GM12878 (cell line): Measurements from ENCODE around the gene PPP1R14D. TPM values are rescaled to one million over a fixed set of nuclear protein-coding genes. Genes with fewer than 3 reads are reported as not detected.

Source experiments
- ATAC-seq: fragments of 200-7000 bp; cut with Tn5 transposase; 3 replicates; pipeline ENCODE4 v1.9.1; 2020; ENCODE audit warnings: mild to moderate bottlenecking, moderate library complexity
- BruUV-seq: library from RNA; stranded (reverse); fragments of 400-500 nt; replicated peaks from 2 replicates; lab custom pipeline; 2021; lab: Mats Ljungman, UMichigan
- CTCF ChIA-PET: fragments of 300-600 bp; sonication (Branson Sonifier 250); formaldehyde crosslinking; extraction: SDS; loops from one replicate; lab custom pipeline; 2021; ENCODE audit warnings: inconsistent platforms; lab: Yijun Ruan, JAX
- POLR2A ChIA-PET: fragments of 350-600 bp; formaldehyde crosslinking; extraction: SDS; loops from one replicate; lab custom pipeline; 2021; ENCODE audit warnings: inconsistent platforms; lab: Charles Lee
- RAD21 ChIA-PET: fragments of 300-600 bp; sonication (Branson Sonifier 250); formaldehyde crosslinking; loops from one replicate; lab custom pipeline; 2023; ENCODE audit warnings: antibody characterized with exemption; ENCODE audit not compliant: unreplicated experiment; lab: Charles Lee
- SMC1A ChIA-PET: fragments of 300-600 bp; sonication (Branson Sonifier 250); formaldehyde crosslinking; loops from one replicate; lab custom pipeline; 2023; ENCODE audit not compliant: unreplicated experiment, uncharacterized antibody; lab: Charles Lee
- DNase-seq: peaks from one replicate; pipeline ENCODE4 v3.0.0-alpha.2; 2011; ENCODE audit warnings: low read depth, low spot score
- FAIRE-seq: peaks from 3 replicates; lab custom pipeline; 2011; peaks lifted over from hg19 to GRCh38; lab: Jason Lieb, UNC
- H2AFZ ChIP-seq: 2 replicates; pipeline ENCODE4 v1.6.0; 2011; ENCODE audit warnings: low read depth, low read length, control low read depth; ENCODE audit not compliant: control insufficient read depth
- H3K27ac ChIP-seq: 2 replicates; pipeline ENCODE4 v1.5.1; 2011; ENCODE audit warnings: control low read depth; ENCODE audit not compliant: control insufficient read depth, insufficient read depth
- H3K27me3 ChIP-seq, 2 experiments: replicated peaks in 1 of 2; 2 replicates each; pipeline versions ENCODE4 v1.6.0 to v1.6.1; 2011; ENCODE audit warnings: low read length in 1 of 2; ENCODE audit not compliant: control insufficient read depth in 2 of 2, insufficient read depth in 2 of 2
- H3K36me3 ChIP-seq, 2 experiments: 2 replicates each; pipeline ENCODE4 v1.5.1; 2011; ENCODE audit warnings: low read length in 1 of 2; ENCODE audit not compliant: control insufficient read depth in 2 of 2, insufficient read depth in 2 of 2
- H3K4me1 ChIP-seq: 2 replicates; pipeline ENCODE4 v1.6.1; 2011; ENCODE audit warnings: mild to moderate bottlenecking, low read length, moderate library complexity, mixed read lengths; ENCODE audit not compliant: control insufficient read depth, insufficient read depth
- H3K4me2 ChIP-seq: 2 replicates; pipeline ENCODE4 v1.6.0; 2011; ENCODE audit warnings: control low read depth; ENCODE audit not compliant: control insufficient read depth, insufficient read depth
- H3K4me3 ChIP-seq: fragments of 200-600 bp; sonication (generic); 2 replicates; pipeline ENCODE4 v1.5.1; 2016
- H3K79me2 ChIP-seq: 2 replicates; pipeline ENCODE4 v1.6.0; 2011; ENCODE audit warnings: low read length; ENCODE audit not compliant: control insufficient read depth, insufficient read depth
- H3K9ac ChIP-seq: 2 replicates; pipeline ENCODE4 v1.8.0; 2011; ENCODE audit warnings: low read length, control low read depth, mixed read lengths; ENCODE audit not compliant: control insufficient read depth, insufficient read depth
- H3K9me3 ChIP-seq: replicated peaks from 3 replicates; pipeline ENCODE4 v1.5.1; 2011; ENCODE audit warnings: mild to moderate bottlenecking, low read length; ENCODE audit not compliant: control insufficient read depth, insufficient read depth
- H4K20me1 ChIP-seq: 2 replicates; pipeline ENCODE4 v1.6.0; 2011; ENCODE audit not compliant: control insufficient read depth, insufficient read depth
- ATF3 ChIP-seq: IDR thresholded peaks from 2 replicates; pipeline ENCODE4 v1.6.1; 2011; ENCODE audit warnings: low read depth, mild to moderate bottlenecking, low read length, moderate library complexity, borderline replicate concordance; ENCODE audit errors: extremely low read depth
- EP300 ChIP-seq, 2 experiments: fragments of 150-350 bp in 1 of 2; IDR thresholded peaks; 2 replicates each; pipeline ENCODE4 v1.6.1; 2011 to 2012; ENCODE audit warnings: low read depth in 2 of 2, low read length in 2 of 2, borderline replicate concordance in 1 of 2, improper control_type of control experiment in 1 of 2, inconsistent platforms in 1 of 2; ENCODE audit not compliant: control insufficient read depth in 1 of 2
- LARP7 ChIP-seq: fragments of 450-650 bp; IDR thresholded peaks from 2 replicates; pipeline ENCODE4 v1.6.1; 2017; ENCODE audit warnings: mild to moderate bottlenecking
- NBN ChIP-seq: fragments of 450-650 bp; IDR thresholded peaks from 2 replicates; pipeline ENCODE4 v1.6.1; 2016
- POLR2A ChIP-seq: IDR thresholded peaks from 2 replicates; pipeline ENCODE4 v1.6.1; 2011; ENCODE audit warnings: low read depth, mild to moderate bottlenecking, low read length
- RB1 ChIP-seq: fragments of 450-650 bp; formaldehyde crosslinking; IDR thresholded peaks from 2 replicates; pipeline ENCODE4 v1.6.1; 2017; ENCODE audit warnings: mild to moderate bottlenecking, borderline replicate concordance
- SMAD1 ChIP-seq: fragments of 450-650 bp; IDR thresholded peaks from 2 replicates; pipeline ENCODE4 v1.6.1; 2018; ENCODE audit warnings: mild to moderate bottlenecking, low read depth; ENCODE audit not compliant: partially characterized antibody
- STAT3 ChIP-seq: IDR thresholded peaks from 2 replicates; pipeline ENCODE4 v1.6.1; 2011; ENCODE audit warnings: low read depth, low read length, improper control_type of control experiment
- TCF7 ChIP-seq: IDR thresholded peaks from 2 replicates; pipeline ENCODE4 v1.6.1; 2014; ENCODE audit warnings: antibody characterized with exemption, borderline replicate concordance
- ZNF24 ChIP-seq: fragments of 450-650 bp; IDR thresholded peaks from 2 replicates; pipeline ENCODE4 v1.6.1; 2017; ENCODE audit warnings: antibody characterized with exemption, mild to moderate bottlenecking
- WGBS: methylation state at CpG from one replicate; pipeline ENCODE4 v1.1.6; 2016; ENCODE audit warnings: low lambda C conversion rate; ENCODE audit not compliant: insufficient replicate concordance, insufficient coverage; ENCODE audit errors: missing lambda C conversion rate; 5-methylcytosine and 5-hydroxymethylcytosine counted together
- in situ Hi-C: fragments of 300-500 bp; cut with MboI; formaldehyde crosslinking; loops from 9 replicates; pipeline ENCODE4 v1.14.3; 2018; ENCODE audit warnings: mixed read lengths
- intact Hi-C: fragments of 100-400 bp; cut with micrococcal nuclease; formaldehyde crosslinking; loops from one replicate; pipeline ENCODE4 v1.14.2; 2022; ENCODE audit not compliant: unreplicated experiment
- polyA plus RNA-seq, 11 experiments: library from polyadenylated mRNA; depleted of rRNA in 4 of 11; unstranded in 6 of 11; stranded (reverse) in 5 of 11; fragments of >200 nt; fragmentation: Nextera tagmentation in 4 of 11; fragmentation: Illumina TruSeq in 1 of 11; extraction: Ambion mirVana in 4 of 11; extraction: Trizol in 1 of 11; gene quantifications; 1 replicate in 1 of 11; 2 replicates in 10 of 11; pipeline versions ENCODE4 v1.2.1 to v1.2.3, GENCODE V29; 2011 to 2016; ENCODE audit warnings: inconsistent platforms in 2 of 11, missing spikeins in 2 of 11, low read depth in 1 of 11
- total RNA-seq, 4 experiments: library from RNA; depleted of rRNA in 3 of 4; stranded (reverse); fragments of >200 nt in 3 of 4; fragmentation: Illumina TruSeq in 1 of 4; extraction: Trizol in 1 of 4; gene quantifications; 2 replicates each; pipeline versions ENCODE4 v1.2.1 to v1.2.3, GENCODE V29; 2013 to 2021
- TF ChIP-seq, protein P1 (sequence below): fragments of 450-650 bp; IDR thresholded peaks from 2 replicates; pipeline ENCODE4 v1.6.1; 2017; ENCODE audit warnings: mild to moderate bottlenecking, low read depth, inconsistent platforms; ENCODE audit not compliant: poor library complexity, severe bottlenecking

Gene PPP1R14D
- total and polyA plus RNA-seq, 10 of the 15 experiments (the other 5 are each of a cell fraction or from before 2014, with no cell fraction given): 0.10 TPM; not detected in 9

DNA sequence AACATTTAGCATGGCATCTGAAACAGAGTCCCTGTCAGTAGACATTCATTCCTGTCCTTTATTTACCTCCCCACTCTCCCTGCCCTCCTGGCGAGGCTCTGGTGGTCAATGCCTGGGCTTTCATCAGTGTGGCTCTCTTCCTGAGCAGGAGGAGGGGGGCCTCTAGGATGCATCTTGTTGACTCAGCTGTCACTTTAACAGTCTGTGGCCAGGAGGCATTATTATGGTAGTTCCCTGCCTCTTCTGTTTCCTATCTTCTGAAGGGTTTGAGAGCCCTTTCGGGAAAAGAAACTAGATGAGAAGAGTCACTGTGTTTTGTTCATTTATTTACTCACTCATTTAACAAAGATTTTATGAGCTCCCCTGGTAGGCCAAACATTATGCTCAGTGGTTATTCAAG is 2.4 kb upstream of the PPP1R14D start:
- ChIA-PET CTCF (interaction anchor here (0.6 kb wide), 1 partner anchor 121 kb away, joined by 4 read pairs; no protein-coding TSS in a partner anchor), RAD21 (interaction anchor here (0.7 kb wide), 1 partner anchor 262 kb away, joined by 3 read pairs; no protein-coding TSS in a partner anchor), POLR2A (no interaction called here), SMC1A (interaction anchor here (1.0 kb wide), 1 partner anchor 13 kb away, joined by 3 read pairs; the partner anchor contains the start of gene SPINT1)
- no peak overlapping the region for H2AFZ ChIP-seq
- ATAC-seq (no peak), FAIRE-seq (no peak), DNase-seq (no peak)
- no peak overlapping the region for H3K4me3 ChIP-seq
- H3K4me1 ChIP-seq: no peaks in the 10 kb centered on the region
- in situ Hi-C loops: no loop called here
- H3K79me2 ChIP-seq: no peaks in the 10 kb centered on the region
- TF ChIP-seq ATF3: no peak
- no peak for TF ChIP-seq POLR2A
- TF ChIP-seq EP300 (IDR thresholded peaks at IDR 0.05; ENCODE audit: borderline replicate concordance in 1 of 2, control insufficient read depth in 1 of 2, low read depth in 2 of 2, low read length in 2 of 2): no peak
- TF ChIP-seq ZNF24: no peak
- TF ChIP-seq TCF7: no peak
- no peak for TF ChIP-seq RB1
- TF ChIP-seq SMAD1: no peak
- no peak for TF ChIP-seq LARP7
- TF ChIP-seq NBN: no peak
- no peak for TF ChIP-seq STAT3
- TF ChIP-seq, protein P1, sequence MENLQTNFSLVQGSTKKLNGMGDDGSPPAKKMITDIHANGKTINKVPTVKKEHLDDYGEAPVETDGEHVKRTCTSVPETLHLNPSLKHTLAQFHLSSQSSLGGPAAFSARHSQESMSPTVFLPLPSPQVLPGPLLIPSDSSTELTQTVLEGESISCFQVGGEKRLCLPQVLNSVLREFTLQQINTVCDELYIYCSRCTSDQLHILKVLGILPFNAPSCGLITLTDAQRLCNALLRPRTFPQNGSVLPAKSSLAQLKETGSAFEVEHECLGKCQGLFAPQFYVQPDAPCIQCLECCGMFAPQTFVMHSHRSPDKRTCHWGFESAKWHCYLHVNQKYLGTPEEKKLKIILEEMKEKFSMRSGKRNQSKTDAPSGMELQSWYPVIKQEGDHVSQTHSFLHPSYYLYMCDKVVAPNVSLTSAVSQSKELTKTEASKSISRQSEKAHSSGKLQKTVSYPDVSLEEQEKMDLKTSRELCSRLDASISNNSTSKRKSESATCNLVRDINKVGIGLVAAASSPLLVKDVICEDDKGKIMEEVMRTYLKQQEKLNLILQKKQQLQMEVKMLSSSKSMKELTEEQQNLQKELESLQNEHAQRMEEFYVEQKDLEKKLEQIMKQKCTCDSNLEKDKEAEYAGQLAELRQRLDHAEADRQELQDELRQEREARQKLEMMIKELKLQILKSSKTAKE: no peak
- intact Hi-C loops: no loop called here
- H3K27me3 ChIP-seq: no peaks in the 10 kb centered on the region; a peak in 1 of 4 replicates
- 40% methylated on average over 2 of the region's 2 CpGs for WGBS
- H4K20me1 ChIP-seq: no peaks in the 10 kb centered on the region
- BruUV-seq: no TSS peak
- no peak overlapping the region for H3K27ac ChIP-seq
- H3K9ac ChIP-seq: no peak overlapping the region
- no peak overlapping the region for H3K4me2 ChIP-seq
- no peaks in the 10 kb centered on the region for H3K9me3 ChIP-seq
- H3K36me3 ChIP-seq: no peaks in the 10 kb centered on the region
